22Rv1 (cell line): ENCODE data around the gene NELL1.

ENCODE experiments used
- ZFX ChIP-seq: fragments of 450-650 bp; IDR thresholded peaks from 2 replicates; pipeline ENCODE4 v1.6.1; 2017; ENCODE audit warnings: antibody characterized with exemption, borderline replicate concordance
- TF ChIP-seq, protein P1 (sequence below): fragments of 450-650 bp; IDR thresholded peaks from 2 replicates; pipeline ENCODE4 v1.5.1; 2017; ENCODE audit warnings: mild to moderate bottlenecking

DNA sequence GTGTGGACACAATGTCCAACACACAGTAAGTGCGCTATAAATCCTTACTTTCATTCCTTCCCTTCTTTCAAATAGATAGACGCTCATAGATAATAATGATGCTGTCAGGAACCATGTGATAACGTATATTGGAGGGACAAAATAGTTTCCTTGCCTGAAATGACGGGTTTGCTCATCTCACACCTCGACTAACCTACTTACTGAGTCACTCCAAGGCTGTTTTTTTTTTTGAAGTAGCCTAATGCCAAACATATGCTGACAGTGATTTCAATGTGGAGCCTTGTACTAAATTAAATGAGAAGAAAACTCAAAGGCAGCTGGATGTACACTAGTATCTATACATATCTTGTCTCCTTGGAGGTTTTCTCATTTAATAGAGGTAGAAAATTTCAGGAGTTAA is 400.5 kb downstream of the NELL1 start:
- TF ChIP-seq, protein P1, sequence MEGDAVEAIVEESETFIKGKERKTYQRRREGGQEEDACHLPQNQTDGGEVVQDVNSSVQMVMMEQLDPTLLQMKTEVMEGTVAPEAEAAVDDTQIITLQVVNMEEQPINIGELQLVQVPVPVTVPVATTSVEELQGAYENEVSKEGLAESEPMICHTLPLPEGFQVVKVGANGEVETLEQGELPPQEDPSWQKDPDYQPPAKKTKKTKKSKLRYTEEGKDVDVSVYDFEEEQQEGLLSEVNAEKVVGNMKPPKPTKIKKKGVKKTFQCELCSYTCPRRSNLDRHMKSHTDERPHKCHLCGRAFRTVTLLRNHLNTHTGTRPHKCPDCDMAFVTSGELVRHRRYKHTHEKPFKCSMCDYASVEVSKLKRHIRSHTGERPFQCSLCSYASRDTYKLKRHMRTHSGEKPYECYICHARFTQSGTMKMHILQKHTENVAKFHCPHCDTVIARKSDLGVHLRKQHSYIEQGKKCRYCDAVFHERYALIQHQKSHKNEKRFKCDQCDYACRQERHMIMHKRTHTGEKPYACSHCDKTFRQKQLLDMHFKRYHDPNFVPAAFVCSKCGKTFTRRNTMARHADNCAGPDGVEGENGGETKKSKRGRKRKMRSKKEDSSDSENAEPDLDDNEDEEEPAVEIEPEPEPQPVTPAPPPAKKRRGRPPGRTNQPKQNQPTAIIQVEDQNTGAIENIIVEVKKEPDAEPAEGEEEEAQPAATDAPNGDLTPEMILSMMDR = no peak
- TF ChIP-seq ZFX = no peak
